Psoas muscle (tissue), 8 donors: ENCODE measurements around the gene CDH4. TPM values are rescaled to one million over a fixed set of nuclear protein-coding genes. Genes with fewer than 3 reads are reported as not detected.

Source experiments
- ATAC-seq, 4 donors: fragments of 200-7000 bp; cut with Tn5 transposase; one replicate each; pipeline ENCODE4 v1.9.1; 2020; ENCODE audit warnings: moderate library complexity in 3 of 4, mild to moderate bottlenecking in 2 of 4
- DNase-seq, 2 donors: peaks; one replicate each; pipeline ENCODE4 v3.0.0-alpha.2; 2020
- H3K27ac ChIP-seq: fragments of 200-600 bp; one replicate; pipeline ENCODE4 v1.8.0; 2022
- H3K27me3 ChIP-seq, 3 donors: fragments of 200-600 bp in 1 of 3; one replicate each; pipeline versions ENCODE4 v1.6.1 to v1.8.0; 2013 to 2022; ENCODE audit warnings: low read length in 2 of 3, mild to moderate bottlenecking in 2 of 3, moderate library complexity in 1 of 3; ENCODE audit not compliant: insufficient read depth in 3 of 3
- H3K36me3 ChIP-seq, 2 donors: fragments of 200-600 bp in 1 of 2; one replicate each; pipeline versions ENCODE4 v1.6.1 to v1.8.0; 2013 to 2022; ENCODE audit warnings: low read depth in 1 of 2, mild to moderate bottlenecking in 1 of 2, moderate library complexity in 1 of 2; ENCODE audit not compliant: insufficient read depth in 1 of 2
- H3K4me1 ChIP-seq: fragments of 200-600 bp; one replicate; pipeline ENCODE4 v1.8.0; 2022
- H3K4me3 ChIP-seq: fragments of 200-600 bp; one replicate; pipeline ENCODE4 v1.8.0; 2022; ENCODE audit warnings: mild to moderate bottlenecking
- H3K9me3 ChIP-seq: fragments of 200-600 bp; one replicate; pipeline ENCODE4 v1.8.0; 2022
- CTCF ChIP-seq: fragments of 200-600 bp; IDR thresholded peaks from one replicate; pipeline ENCODE4 v1.8.0; 2022; ENCODE audit warnings: antibody characterized with exemption
- WGBS, 3 donors: extraction: QIAGEN DNeasy Blood & Tissue Kit; methylation state at CpG; one replicate each; pipeline versions ENCODE4 v1.1.6 to v1.1.7; 2013; 5-methylcytosine and 5-hydroxymethylcytosine counted together
- intact Hi-C, 2 donors: fragments of 100-400 bp; cut with DNase I; formaldehyde crosslinking; loops; one replicate each; pipeline versions ENCODE4 v1.11.0 to v1.14.2; 2022
- polyA plus RNA-seq, 3 donors: library from polyadenylated mRNA; stranded (reverse); fragments of 200-250 nt; gene quantifications; one replicate each; pipeline ENCODE4 v1.2.3, GENCODE V29; 2013
- total RNA-seq, 4 donors: library from RNA; stranded (reverse); fragmentation: NEBNext Ultra II Directional in 2 of 4; extraction: Animal tissue kit (Norgen Biotek cat#: 25700) in 2 of 4; gene quantifications; one replicate each; pipeline versions ENCODE4 v1.2.1 to v1.2.4, GENCODE V29; 2021 to 2023
- donor health status: healthy with polysubstance abuse.
- donor health status: DM: no; HTN: no; CAD: no; lungs with moderate emphysema.
- donor health status: Bipolar disorder and iron deficiency.
- donor health status: healthy.
- donor health status: DM: yes; HTN: yes; CAD: no.
- donor health status: DM: no; HTN: no; CAD: no.
- donor health status: DM: no; HTN: no; CAD: no.
- donor health status: DM: yes; HTN: yes; CAD: no.

The CDH4 gene
- total and polyA plus RNA-seq, 7 donors, result 0.26 to 1.0 (median 0.34) TPM

GRCh38 chr20:61857884-61858283 is 605.8 kb downstream of the CDH4 start:
- no peaks in the 10 kb centered on the region for H3K36me3 ChIP-seq
- no peaks in the 10 kb centered on the region for H3K4me1 ChIP-seq
- ATAC-seq (no peak), DNase-seq (no peak)
- H3K27me3 ChIP-seq, result no peaks in the 10 kb centered on the region
- H3K9me3 ChIP-seq, result no peaks in the 10 kb centered on the region
- WGBS, 3 donors, result 89 to 100% (median 95%) methylated on average over 1 of the region's 1 CpG
- intact Hi-C loops, result no loop called here
- no peak overlapping the region for H3K4me3 ChIP-seq
- no peak for TF ChIP-seq CTCF
- H3K27ac ChIP-seq, result no peak overlapping the region

- Histone ChIP-seq H3K27me3 (no peaks in the 10 kb centered on the region), H3K27ac (no peak overlapping the region), H3K9me3 (no peaks in the 10 kb centered on the region), H3K36me3 (no peaks in the 10 kb centered on the region), H3K4me1 (no peaks in the 10 kb centered on the region), H3K4me3 (no peak overlapping the region)
- no peak for ATAC-seq
- intact Hi-C loops, result no loop called here
- no peak for TF ChIP-seq CTCF
- no peak for DNase-seq
- 86 to 89% (median 87%) methylated on average over 13 of the region's 13 CpGs for WGBS, 3 donors
These were observed 607.7 kb downstream of the CDH4 start for GRCh38 chr20:61859767-61860166.

GRCh38 chr20:61860260-61860987 is 608.4 kb downstream of the CDH4 start:
- 60 to 67% (median 67%) methylated on average over 8 of the region's 8 CpGs for WGBS, 3 donors
- Histone ChIP-seq H3K27me3 (no peaks in the 10 kb centered on the region), H3K4me3 (no peak overlapping the region), H3K9me3 (no peaks in the 10 kb centered on the region), H3K36me3 (no peaks in the 10 kb centered on the region), H3K27ac (no peak overlapping the region), H3K4me1 (no peaks in the 10 kb centered on the region)
- intact Hi-C loops, result no loop called here
- no peak for TF ChIP-seq CTCF
- DNase-seq, result no peak
- ATAC-seq, result no peak

GRCh38 chr20:61861054-61861841 is 609.2 kb downstream of the CDH4 start:
- Histone ChIP-seq H3K4me1 (no peaks in the 10 kb centered on the region), H3K9me3 (no peaks in the 10 kb centered on the region), H3K27ac (no peak overlapping the region), H3K27me3 (no peaks in the 10 kb centered on the region), H3K4me3 (no peak overlapping the region), H3K36me3 (no peaks in the 10 kb centered on the region)
- DNase-seq, result no peak
- TF ChIP-seq CTCF, result no peak
- ATAC-seq, result no peak
- whole genome bisulfite sequencing, 3 donors, result 87 to 90% (median 87%) methylated on average over 31 to 33 of the region's 33 CpGs
- intact Hi-C loops, result no loop called here
